ENCODE data around the gene RAB15.
A peak's percentile ranks its signal among the peaks of the same experiment; 100 is the strongest.

RAB15 gene

DNA sequence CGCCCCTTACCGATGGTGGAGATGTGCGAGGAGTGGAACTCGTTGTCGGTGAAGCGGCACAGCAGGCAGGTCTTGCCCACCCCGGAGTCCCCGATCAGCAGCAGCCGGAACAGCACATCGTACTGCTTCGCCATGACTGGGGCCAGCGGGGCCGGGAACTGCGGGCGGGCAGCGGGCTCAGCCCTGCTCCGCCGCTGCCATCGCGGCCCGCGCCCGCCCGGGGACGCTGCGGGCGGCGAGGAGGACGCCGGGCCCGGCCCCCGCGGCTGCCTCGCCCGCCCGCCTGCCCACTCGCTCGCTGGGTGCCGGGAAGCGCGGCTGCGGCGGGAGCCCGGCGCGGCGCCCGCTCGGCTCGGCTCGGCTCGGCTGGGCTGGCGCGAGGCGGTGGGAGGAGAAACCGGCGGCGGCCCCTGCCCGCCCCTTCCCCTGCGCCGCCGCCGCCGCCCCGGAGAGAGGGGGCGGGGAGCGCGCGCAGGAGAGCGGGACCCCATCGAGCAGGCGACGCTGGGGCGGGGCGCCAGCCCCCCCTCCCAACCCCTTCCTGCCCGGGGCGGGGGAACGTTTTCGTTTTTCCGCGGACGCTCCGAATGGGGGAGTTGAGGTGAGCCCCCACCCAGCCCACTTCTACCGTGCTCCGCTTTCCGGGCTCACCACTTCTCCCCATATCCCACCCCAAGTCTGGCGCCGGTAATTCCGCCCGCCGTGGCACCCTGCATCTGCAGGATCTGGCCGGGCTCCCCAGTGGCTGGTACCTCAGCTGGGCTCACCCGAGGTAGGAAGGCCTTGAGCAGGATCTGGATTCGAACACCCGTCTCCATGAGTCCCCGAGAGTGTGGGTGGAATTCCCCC, at the start of gene RAB15:
Gene RAB15 (minus strand): TSS at position 394 of the 849 bp plus-strand sequence. CDS start 260 bp downstream, at position 134.
- no peak for TF ChIP-seq CTCF (IDR thresholded peaks at IDR 0.05; ENCODE audit: low read depth, low read length)
- H3K4me3 ChIP-seq (ENCODE audit: low read depth, low read length), result peak within 1 kb of the TSS; percentile 64
- no peaks in the 10 kb centered on the region for H3K27me3 ChIP-seq (ENCODE audit: insufficient read depth, low read depth, severe bottlenecking)
- H3K36me3 ChIP-seq, result no peaks in the 10 kb centered on the region
- no peaks in the 10 kb centered on the region for H3K9me3 ChIP-seq (ENCODE audit: severe bottlenecking)
- peak; percentile 51 for DNase-seq
- H3K27ac ChIP-seq, result peak within 1 kb of the TSS; percentile 66

GRCh38 chr14:65019944-65020566, 47.9 kb upstream of the RAB15 start:
- H3K36me3 ChIP-seq, result peaks cover 11% of the 10 kb centered on the region; the same call in 1 of the 2 replicates
- TF ChIP-seq CTCF (IDR thresholded peaks at IDR 0.05; ENCODE audit: low read depth, low read length), result peak; percentile 67
- H3K27me3 ChIP-seq (ENCODE audit: insufficient read depth, low read depth, severe bottlenecking), result no peaks in the 10 kb centered on the region
- peak; percentile 40 for DNase-seq
- H3K27ac ChIP-seq, result no peak overlapping the region
- H3K9me3 ChIP-seq (ENCODE audit: severe bottlenecking), result no peaks in the 10 kb centered on the region
- no peak overlapping the region for H3K4me3 ChIP-seq (ENCODE audit: low read depth, low read length)

- Histone ChIP-seq H3K27me3 (ENCODE audit: insufficient read depth, low read depth, severe bottlenecking) (no peaks in the 10 kb centered on the region), H3K4me3 (ENCODE audit: low read depth, low read length) (no peak overlapping the region), H3K27ac (no peak overlapping the region), H3K36me3 (peaks cover 26% of the 10 kb centered on the region), H3K9me3 (ENCODE audit: severe bottlenecking) (no peaks in the 10 kb centered on the region)
- no peak for TF ChIP-seq CTCF (IDR thresholded peaks at IDR 0.05; ENCODE audit: low read depth, low read length)
- DNase-seq, result no peak
Measured at GRCh38 chr14:65016471-65016870, 44.3 kb upstream of the RAB15 start.

- H3K36me3 ChIP-seq, result peaks cover 26% of the 10 kb centered on the region
- H3K27me3 ChIP-seq (ENCODE audit: insufficient read depth, low read depth, severe bottlenecking), result no peaks in the 10 kb centered on the region
- no peak for TF ChIP-seq CTCF (IDR thresholded peaks at IDR 0.05; ENCODE audit: low read depth, low read length)
- H3K9me3 ChIP-seq (ENCODE audit: severe bottlenecking), result no peaks in the 10 kb centered on the region
- DNase-seq, result no peak
- H3K27ac ChIP-seq, result no peak overlapping the region
- no peak overlapping the region for H3K4me3 ChIP-seq (ENCODE audit: low read depth, low read length)
Measured at GRCh38 chr14:65015391-65015790, 43.3 kb upstream of the RAB15 start.

DNA sequence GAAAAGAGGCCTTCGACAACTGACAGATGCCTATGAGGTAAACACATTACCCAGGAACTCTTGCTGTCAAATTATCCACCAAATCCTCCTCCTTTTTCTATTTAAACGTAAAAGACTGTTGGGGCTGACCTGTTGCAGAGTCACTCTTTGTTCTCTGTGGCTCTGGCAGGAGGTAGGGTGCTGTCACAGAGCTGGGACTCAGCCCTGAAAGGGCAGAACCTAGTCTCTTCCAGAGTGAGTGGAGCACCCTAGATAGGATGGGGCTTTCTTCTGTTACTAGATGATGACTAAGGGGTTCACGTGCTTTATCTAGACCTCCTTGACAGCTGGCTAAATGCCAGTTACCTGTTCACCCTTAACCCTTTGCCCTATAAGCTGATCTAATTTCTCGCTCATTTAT, 40.2 kb upstream of the RAB15 start:
- H3K4me3 ChIP-seq (ENCODE audit: low read depth, low read length), result no peak overlapping the region
- H3K9me3 ChIP-seq (ENCODE audit: severe bottlenecking), result no peaks in the 10 kb centered on the region
- no peaks in the 10 kb centered on the region for H3K27me3 ChIP-seq (ENCODE audit: insufficient read depth, low read depth, severe bottlenecking)
- DNase-seq, result no peak
- H3K36me3 ChIP-seq, result peaks cover 26% of the 10 kb centered on the region
- H3K27ac ChIP-seq, result no peak overlapping the region
- TF ChIP-seq CTCF (IDR thresholded peaks at IDR 0.05; ENCODE audit: low read depth, low read length), result no peak

All from WERI-Rb-1 (cell line).